Measurements from ENCODE around the gene AAK1. TPM values are rescaled to one million over a fixed set of nuclear protein-coding genes. Genes with fewer than 3 reads are reported as not detected.

The AAK1 gene
- total and polyA plus RNA-seq, 2 donors (not counting 3 experiments of a cell fraction or from before 2014, with no cell fraction given), result 31.0 to 127 TPM

DNA sequence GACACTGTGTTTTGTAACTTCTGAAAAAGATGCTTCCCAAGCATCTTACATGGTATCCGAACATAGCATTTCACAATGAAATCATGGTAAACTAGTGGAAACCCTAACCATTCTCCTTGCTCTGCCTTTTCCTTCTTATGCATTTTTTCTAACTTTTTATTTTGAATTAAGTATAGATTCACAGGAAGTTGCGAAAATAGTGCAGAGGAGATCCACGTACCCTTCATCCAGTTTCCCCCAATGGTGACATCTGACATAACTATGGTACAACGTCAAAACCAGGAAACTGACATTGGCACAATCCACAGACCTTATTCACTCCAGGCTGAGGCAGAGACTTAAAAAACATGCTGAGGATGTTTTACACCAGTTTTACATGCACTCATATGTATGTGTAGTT, 38.3 kb downstream of the AAK1 start:
- TF ChIP-seq, protein P1, sequence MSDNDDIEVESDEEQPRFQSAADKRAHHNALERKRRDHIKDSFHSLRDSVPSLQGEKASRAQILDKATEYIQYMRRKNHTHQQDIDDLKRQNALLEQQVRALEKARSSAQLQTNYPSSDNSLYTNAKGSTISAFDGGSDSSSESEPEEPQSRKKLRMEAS (IDR thresholded peaks at IDR 0.05; ENCODE audit: insufficient read depth, insufficient read length), result no peak
- no peak for TF ChIP-seq POLR2AphosphoS5 (IDR thresholded peaks at IDR 0.05; ENCODE audit: insufficient read depth, low read depth, low read length)
- peaks cover 72% of the 10 kb centered on the region for H3K79me2 ChIP-seq (ENCODE audit: control insufficient read depth, insufficient read depth, low read length)
- H3K9me3 ChIP-seq (replicated peaks; ENCODE audit: control insufficient read depth, insufficient read depth, low read length), result no peaks in the 10 kb centered on the region
- no peak for FAIRE-seq
- no peak overlapping the region for H2AFZ ChIP-seq (ENCODE audit: low read depth, low read length)
- dilution Hi-C loops (cut with MboI; ENCODE audit: extremely low pct_ligation_motif_present, low sequenced_read_pairs) (no loop called here), intact Hi-C loops (cut with micrococcal nuclease) (no loop called here)
- H4K20me1 ChIP-seq (replicated peaks; ENCODE audit: control insufficient read depth, extremely low read depth, insufficient read depth, low read length), result peaks cover 2% of the 10 kb centered on the region
- no peak overlapping the region for H3K27ac ChIP-seq (ENCODE audit: insufficient read depth, low read depth, low read length)
- ChIA-PET CTCF (no interaction called here), POLR2A (no interaction called here)
- no peak overlapping the region for H3K4me2 ChIP-seq (ENCODE audit: insufficient read depth, low read length)
- peaks cover 6% of the 10 kb centered on the region for H3K4me1 ChIP-seq (ENCODE audit: control insufficient read depth, extremely low read depth, insufficient read depth, low read length)
- no peaks in the 10 kb centered on the region for H3K27me3 ChIP-seq (ENCODE audit: control insufficient read depth in 2 of 2, insufficient read depth in 2 of 2, low read length in 2 of 2)
- DNase-seq (ENCODE audit: low read depth, low spot score), result no peak
- no peaks in the 10 kb centered on the region for H3K9me1 ChIP-seq (replicated peaks; ENCODE audit: control insufficient read depth, extremely low read depth, insufficient read depth, low read length)
- no TSS peak for BruUV-seq (replicated peaks)
- no peaks in the 10 kb centered on the region for H3K36me3 ChIP-seq (ENCODE audit: control insufficient read depth in 2 of 2, extremely low read depth in 1 of 2, insufficient read depth in 2 of 2, low read length in 2 of 2)
- H3K4me3 ChIP-seq (replicated peaks in 1 of 3; ENCODE audit: insufficient read depth in 1 of 3, low read depth in 1 of 3, low read length in 3 of 3), result no peak overlapping the region
- no peak overlapping the region for H3K9ac ChIP-seq (replicated peaks; ENCODE audit: extremely low read depth, insufficient read depth, low read length)

DNA sequence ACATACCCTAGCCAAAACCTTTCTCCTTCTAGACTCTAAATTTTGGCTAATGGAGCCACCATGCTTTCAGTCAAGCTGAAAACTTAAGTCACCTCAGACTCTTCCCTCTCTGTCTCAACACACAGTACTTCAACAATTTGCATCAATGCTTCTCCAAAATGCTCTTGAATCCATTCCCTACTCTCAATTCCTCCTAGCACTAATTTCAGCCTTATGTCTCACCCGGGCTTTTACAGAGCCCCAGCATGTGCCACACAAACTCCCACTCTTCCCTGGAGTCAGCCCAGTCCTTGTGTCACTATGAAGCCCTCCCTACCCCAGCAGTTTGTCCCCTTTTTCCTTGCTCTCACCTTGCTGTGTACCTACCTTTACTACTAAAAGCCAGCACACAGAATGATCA, 38.7 kb downstream of the AAK1 start:
- CTCF ChIA-PET, result no interaction called here
- Histone ChIP-seq H3K4me3 (replicated peaks in 1 of 3; ENCODE audit: insufficient read depth in 1 of 3, low read depth in 1 of 3, low read length in 3 of 3) (no peak overlapping the region), H2AFZ (ENCODE audit: low read depth, low read length) (no peak overlapping the region), H3K36me3 (ENCODE audit: control insufficient read depth in 2 of 2, extremely low read depth in 1 of 2, insufficient read depth in 2 of 2, low read length in 2 of 2) (no peaks in the 10 kb centered on the region), H3K4me2 (ENCODE audit: insufficient read depth, low read length) (no peak overlapping the region), H3K27me3 (ENCODE audit: control insufficient read depth in 2 of 2, insufficient read depth in 2 of 2, low read length in 2 of 2) (no peaks in the 10 kb centered on the region), H3K9me1 (replicated peaks; ENCODE audit: control insufficient read depth, extremely low read depth, insufficient read depth, low read length) (no peaks in the 10 kb centered on the region), H3K79me2 (ENCODE audit: control insufficient read depth, insufficient read depth, low read length) (peaks cover 70% of the 10 kb centered on the region), H3K9me3 (replicated peaks; ENCODE audit: control insufficient read depth, insufficient read depth, low read length) (no peaks in the 10 kb centered on the region), H3K4me1 (ENCODE audit: control insufficient read depth, extremely low read depth, insufficient read depth, low read length) (peaks cover 6% of the 10 kb centered on the region), H3K27ac (ENCODE audit: insufficient read depth, low read depth, low read length) (no peak overlapping the region), H3K9ac (replicated peaks; ENCODE audit: extremely low read depth, insufficient read depth, low read length) (no peak overlapping the region), H4K20me1 (replicated peaks; ENCODE audit: control insufficient read depth, extremely low read depth, insufficient read depth, low read length) (peaks cover 2% of the 10 kb centered on the region)
- DNase-seq (ENCODE audit: low read depth, low spot score) (no peak), FAIRE-seq (no peak)
- intact Hi-C loops (cut with micrococcal nuclease) (no loop called here), dilution Hi-C loops (cut with MboI; ENCODE audit: extremely low pct_ligation_motif_present, low sequenced_read_pairs) (no loop called here)
- no TSS peak for BruUV-seq (replicated peaks)
- no peak for TF ChIP-seq GATA2 (IDR thresholded peaks at IDR 0.05; ENCODE audit: insufficient read depth, insufficient read length, low read depth, low read length)
- POLR2A ChIA-PET, result interaction anchor here (0.6 kb wide), 1 partner anchor 69 kb away, joined by 3 read pairs; no protein-coding TSS in a partner anchor

Measured in endothelial cell of umbilical vein (primary cell).